Esophagus squamous epithelium (tissue), 4 donors: Measurements from ENCODE around the gene DHRS2.

Source experiments
- CTCF ChIP-seq, 6 experiments: fragments of 450-650 bp in 4 of 6; fragments of 200-600 bp in 2 of 6; sonication (generic) in 2 of 6; IDR thresholded peaks; one replicate each; pipeline ENCODE4 v1.5.1; 2016 to 2019; ENCODE audit warnings: antibody characterized with exemption in 6 of 6, mild to moderate bottlenecking in 4 of 6, moderate library complexity in 4 of 6
- POLR2A ChIP-seq, 4 donors: fragments of 450-650 bp; IDR thresholded peaks; one replicate each; pipeline ENCODE4 v1.6.1; 2017; ENCODE audit warnings: antibody characterized with exemption in 4 of 4, mild to moderate bottlenecking in 4 of 4, moderate library complexity in 3 of 4

DNA sequence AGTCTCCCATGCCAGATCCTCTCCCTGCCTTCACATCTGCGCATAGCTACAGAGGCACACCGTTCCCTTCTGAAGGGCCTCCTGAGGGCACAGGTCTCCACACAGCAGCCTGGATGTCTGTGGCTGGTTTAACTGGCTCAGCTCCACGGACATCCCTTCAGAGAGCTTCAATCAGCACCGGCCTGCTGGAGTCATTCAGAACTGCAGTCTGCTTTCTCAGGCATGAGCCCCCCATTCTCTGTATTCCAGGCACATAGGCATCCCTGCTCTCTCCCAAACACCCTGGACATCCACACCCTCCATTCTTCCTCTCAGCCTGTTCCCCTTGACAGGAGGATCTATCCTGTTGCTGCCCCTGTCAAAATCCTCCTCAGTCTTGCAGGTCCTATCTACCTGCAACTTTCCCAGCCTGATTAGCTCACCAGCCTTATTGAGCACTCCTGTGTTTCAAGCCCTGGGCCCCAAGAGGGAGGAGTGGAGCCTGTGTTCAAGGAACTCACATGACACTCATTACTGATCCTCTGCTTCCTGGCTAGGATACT is 2.9 kb upstream of the DHRS2 start:
- TF ChIP-seq CTCF (IDR thresholded peaks at IDR 0.05) (no peak), POLR2A (IDR thresholded peaks at IDR 0.05) (no peak)
